WTC11 (cell line): Measurements from ENCODE around the gene EPB41. TPM values are rescaled to one million over a fixed set of nuclear protein-coding genes. Genes with fewer than 3 reads are reported as not detected.
"Not testable (repeated sequence)": the region's sequence is repeated elsewhere in the genome, so short reads cannot be mapped to it uniquely, and the experiment has no call there.

Experiments used
- ATAC-seq: fragments of 200-7000 bp; cut with Tn5 transposase; 2 replicates; pipeline ENCODE4 v1.10.0; 2021; ENCODE audit warnings: mild to moderate bottlenecking, moderate library complexity
- CTCF ChIA-PET: fragments of 300-600 bp; sonication (Branson Sonifier 250); formaldehyde crosslinking; loops from one replicate; lab custom pipeline; 2021; ENCODE audit warnings: antibody characterized with exemption; lab: Charles Lee
- POLR2A ChIA-PET: fragments of 350-600 bp; sonication (Branson Sonifier 250); formaldehyde crosslinking; loops from one replicate; lab custom pipeline; 2021; ENCODE audit warnings: antibody characterized with exemption; lab: Charles Lee
- DNase-seq: peaks from one replicate; pipeline ENCODE4 v3.0.0; 2021; ENCODE audit warnings: low spot score
- H3K27ac Mint-ChIP-seq: 2 replicates; pipeline ENCODE4 v1.8.0; 2021; ENCODE audit warnings: mixed read lengths
- H3K27me3 Mint-ChIP-seq: 2 replicates; pipeline ENCODE4 v1.8.0; 2021; ENCODE audit warnings: low read depth, mild to moderate bottlenecking, moderate library complexity, mixed read lengths
- H3K36me3 Mint-ChIP-seq: 2 replicates; pipeline ENCODE4 v1.8.0; 2021; ENCODE audit warnings: mixed read lengths
- H3K4me1 Mint-ChIP-seq: 2 replicates; pipeline ENCODE4 v1.8.0; 2022; ENCODE audit warnings: mixed read lengths
- H3K4me3 Mint-ChIP-seq: 2 replicates; pipeline ENCODE4 v1.8.0; 2021; ENCODE audit warnings: mild to moderate bottlenecking, moderate library complexity, mixed read lengths
- H3K9me3 Mint-ChIP-seq: 2 replicates; pipeline ENCODE4 v1.8.0; 2021; ENCODE audit warnings: mixed read lengths
- ATF2 ChIP-seq: sonication (generic); formaldehyde crosslinking; IDR thresholded peaks from 2 replicates; pipeline ENCODE4 v1.8.1; 2022; ENCODE audit warnings: low read depth, missing genetic modification reagents, borderline replicate concordance
- CBFB ChIP-seq: sonication (generic); formaldehyde crosslinking; IDR thresholded peaks from 2 replicates; pipeline ENCODE4 v1.8.1; 2022; ENCODE audit warnings: mild to moderate bottlenecking, low read depth, missing genetic modification reagents
- ETV6 ChIP-seq: sonication (generic); formaldehyde crosslinking; IDR thresholded peaks from 2 replicates; pipeline ENCODE4 v1.8.1; 2022; ENCODE audit warnings: mild to moderate bottlenecking, missing genetic modification reagents
- MAX ChIP-seq: sonication (generic); formaldehyde crosslinking; IDR thresholded peaks from 2 replicates; pipeline ENCODE4 v1.8.0; 2022; ENCODE audit warnings: mild to moderate bottlenecking, missing genetic modification reagents
- MXD4 ChIP-seq: fragments of 250-450 bp; sonication (Bioruptor Pico); IDR thresholded peaks from 2 replicates; pipeline ENCODE4 v1.8.0; 2021; ENCODE audit warnings: mild to moderate bottlenecking, moderate library complexity, borderline replicate concordance
- MYBL2 ChIP-seq: sonication (generic); formaldehyde crosslinking; IDR thresholded peaks from 2 replicates; pipeline ENCODE4 v1.8.1; 2023; ENCODE audit warnings: mild to moderate bottlenecking, moderate library complexity, missing genetic modification reagents
- NFATC4 ChIP-seq: fragments of 250-450 bp; sonication (Bioruptor Pico); IDR thresholded peaks from 2 replicates; pipeline ENCODE4 v1.9.0; 2021; ENCODE audit warnings: mild to moderate bottlenecking
- NR1H2 ChIP-seq: sonication (generic); formaldehyde crosslinking; IDR thresholded peaks from 2 replicates; pipeline ENCODE4 v1.9.0; 2021; ENCODE audit warnings: mild to moderate bottlenecking, moderate library complexity, missing genetic modification reagents
- RORB ChIP-seq: fragments of 250-450 bp; sonication (Bioruptor Pico); IDR thresholded peaks from 2 replicates; pipeline ENCODE4 v1.9.0; 2021; ENCODE audit warnings: mild to moderate bottlenecking
- SMAD3 ChIP-seq: sonication (generic); formaldehyde crosslinking; IDR thresholded peaks from 2 replicates; pipeline ENCODE4 v1.8.0; 2022; ENCODE audit warnings: missing genetic modification reagents, mild to moderate bottlenecking, borderline replicate concordance
- TCF7 ChIP-seq: sonication (generic); formaldehyde crosslinking; IDR thresholded peaks from 2 replicates; pipeline ENCODE4 v1.8.0; 2022; ENCODE audit warnings: mild to moderate bottlenecking, low read depth, missing genetic modification reagents, moderate library complexity
- TEAD4 ChIP-seq: sonication (generic); formaldehyde crosslinking; IDR thresholded peaks from 2 replicates; pipeline ENCODE4 v1.8.0; 2022; ENCODE audit warnings: mild to moderate bottlenecking, missing genetic modification reagents
- ZNF263 ChIP-seq: sonication (generic); formaldehyde crosslinking; IDR thresholded peaks from 2 replicates; pipeline ENCODE4 v1.8.1; 2022; ENCODE audit warnings: low read depth, mild to moderate bottlenecking, moderate library complexity, missing genetic modification reagents
- ZNF425 ChIP-seq: fragments of 250-450 bp; sonication (Bioruptor Pico); conservative IDR thresholded peaks from 2 replicates; pipeline ENCODE4 v1.9.0; 2021; ENCODE audit warnings: mild to moderate bottlenecking
- total RNA-seq: library from RNA; stranded (reverse); gene quantifications from 3 replicates; pipeline ENCODE4 v1.2.3, GENCODE V29; 2021
- TF ChIP-seq, protein P1 (sequence below): sonication (generic); formaldehyde crosslinking; IDR thresholded peaks from 2 replicates; pipeline ENCODE4 v1.8.1; 2022; ENCODE audit warnings: mild to moderate bottlenecking, missing genetic modification reagents, moderate library complexity, borderline replicate concordance

Gene EPB41
- total RNA-seq, 1 experiment from 2014 or later, result 85.0 TPM

GRCh38 chr1:28954126-28954726 is 39.9 kb downstream of the EPB41 start (continued):
- TF ChIP-seq ZNF425 (CRISPR knock-in tag) (no peak), NR1H2 (CRISPR knock-in tag) (no peak), MXD4 (CRISPR knock-in tag) (no peak), ETV6 (CRISPR knock-in tag) (no peak), TCF7 (CRISPR knock-in tag) (no peak), MYBL2 (CRISPR knock-in tag) (no peak), ATF2 (no peak)
- TF ChIP-seq, protein P1, sequence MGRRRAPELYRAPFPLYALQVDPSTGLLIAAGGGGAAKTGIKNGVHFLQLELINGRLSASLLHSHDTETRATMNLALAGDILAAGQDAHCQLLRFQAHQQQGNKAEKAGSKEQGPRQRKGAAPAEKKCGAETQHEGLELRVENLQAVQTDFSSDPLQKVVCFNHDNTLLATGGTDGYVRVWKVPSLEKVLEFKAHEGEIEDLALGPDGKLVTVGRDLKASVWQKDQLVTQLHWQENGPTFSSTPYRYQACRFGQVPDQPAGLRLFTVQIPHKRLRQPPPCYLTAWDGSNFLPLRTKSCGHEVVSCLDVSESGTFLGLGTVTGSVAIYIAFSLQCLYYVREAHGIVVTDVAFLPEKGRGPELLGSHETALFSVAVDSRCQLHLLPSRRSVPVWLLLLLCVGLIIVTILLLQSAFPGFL (CRISPR knock-in tag), result no peak

DNA sequence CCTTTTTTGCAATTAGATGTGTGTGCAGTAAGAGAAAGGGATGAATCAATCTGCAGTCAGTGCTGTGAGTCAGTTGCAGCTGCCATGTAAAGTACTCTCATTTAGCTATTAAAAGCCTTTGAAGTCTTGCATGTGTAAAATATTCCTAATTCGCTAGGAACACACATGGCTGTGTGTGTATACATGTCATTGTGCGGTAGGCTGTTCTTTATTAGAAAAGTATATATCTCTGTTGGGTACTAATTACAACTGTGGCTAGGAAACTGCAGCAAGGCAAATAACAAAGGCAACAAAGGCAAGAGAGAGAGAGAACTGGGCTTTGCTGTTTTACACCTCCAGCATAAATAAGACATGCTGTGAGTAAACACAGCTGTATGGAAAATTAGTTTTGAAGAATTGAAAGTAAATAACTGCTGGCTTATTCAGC is 41.7 kb downstream of the EPB41 start:
- ATAC-seq, result no peak
- CTCF ChIA-PET, result interaction anchor here (1.2 to 1.4 kb wide), 2 partner anchors 63 to 74 kb away, joined by 3 to 4 read pairs; no protein-coding TSS in a partner anchor
- TF ChIP-seq CBFB (CRISPR knock-in tag), result no peak
- no peak for TF ChIP-seq MAX
- no peak for TF ChIP-seq NFATC4 (CRISPR knock-in tag)
- TF ChIP-seq, all 79 proteins: peak for 0
- Mint-ChIP-seq H3K27ac (no peak overlapping the region), H3K9me3 (no peaks in the 10 kb centered on the region), H3K4me1 (peaks cover 27% of the 10 kb centered on the region), H3K36me3 (no peaks in the 10 kb centered on the region), H3K27me3 (no peaks in the 10 kb centered on the region), H3K4me3 (no peak overlapping the region)
- POLR2A ChIA-PET, result no interaction called here
- no peak for DNase-seq

- H3K9me3 Mint-ChIP-seq, H3K36me3 Mint-ChIP-seq, CTCF ChIA-PET, H3K4me3 Mint-ChIP-seq, H3K27ac Mint-ChIP-seq, ATAC-seq, DNase-seq, H3K27me3 Mint-ChIP-seq: not testable (repeated sequence)
- POLR2A ChIA-PET, result interaction anchor here (0.5 kb wide), 1 partner anchor 48 kb away, joined by 3 read pairs; the partner anchor contains the start of gene EPB41
- peaks cover 13% of the 10 kb centered on the region for H3K4me1 Mint-ChIP-seq
Measured at GRCh38 chr1:28962114-28962831, 47.9 kb downstream of the EPB41 start.

- DNase-seq (no peak), ATAC-seq (peak; percentile 91)
- Mint-ChIP-seq H3K27me3 (no peaks in the 10 kb centered on the region), H3K36me3 (no peaks in the 10 kb centered on the region), H3K4me3 (no peak overlapping the region), H3K27ac (0 out of 2 replicates have a peak overlapping the region, but pooled peaks have one; percentile 32), H3K9me3 (no peaks in the 10 kb centered on the region), H3K4me1 (peaks cover 11% of the 10 kb centered on the region)
- CTCF ChIA-PET, result interaction anchor here (0.7 to 1.0 kb wide), 2 partner anchors 68 to 229 kb away, joined by 3 read pairs; no protein-coding TSS in a partner anchor
- TF ChIP-seq MAX (no peak), RORB (no peak), ZNF263 (CRISPR knock-in tag) (no peak), SMAD3 (CRISPR knock-in tag) (no peak), TEAD4 (CRISPR knock-in tag) (no peak), NFATC4 (CRISPR knock-in tag) (no peak)
- POLR2A ChIA-PET, result no interaction called here
Measured at GRCh38 chr1:28965271-28965870, 51.0 kb downstream of the EPB41 start.
